NCI-H1105 (cell line): ENCODE measurements around the gene SCGN.
A peak's percentile ranks its signal among the peaks of the same experiment; 100 is the strongest.

Source experiments
- DNase-seq: peaks from one replicate; lab custom pipeline; 2025; lab: John Stamatoyannopoulos, UW

Gene SCGN

GRCh38 chr6:25685896-25686295 lies 33.9 kb downstream of the SCGN start:
- DNase-seq = no peak

GRCh38 chr6:25686856-25687255 lies 34.8 kb downstream of the SCGN start:
- no peak for DNase-seq

DNA sequence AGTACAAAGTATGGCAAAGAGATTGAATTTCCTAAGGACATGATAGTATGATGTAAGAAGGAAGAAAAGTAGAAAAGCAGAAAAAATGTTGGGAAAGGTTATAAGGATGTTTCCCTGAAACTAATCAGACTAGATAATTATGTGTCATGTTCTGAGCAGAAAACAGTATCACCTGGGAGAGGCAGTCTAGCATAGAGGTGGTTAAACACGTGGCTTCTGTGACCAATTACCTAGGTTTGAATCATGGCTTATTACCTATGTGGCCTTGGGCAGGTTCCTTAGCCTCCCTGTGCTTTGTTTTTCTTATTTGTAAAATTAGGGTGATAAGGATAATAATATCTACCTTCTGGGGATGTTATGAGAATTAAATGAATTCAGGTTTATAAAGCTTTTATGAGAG lies 38.0 kb downstream of the SCGN start:
- DNase-seq = no peak

DNA sequence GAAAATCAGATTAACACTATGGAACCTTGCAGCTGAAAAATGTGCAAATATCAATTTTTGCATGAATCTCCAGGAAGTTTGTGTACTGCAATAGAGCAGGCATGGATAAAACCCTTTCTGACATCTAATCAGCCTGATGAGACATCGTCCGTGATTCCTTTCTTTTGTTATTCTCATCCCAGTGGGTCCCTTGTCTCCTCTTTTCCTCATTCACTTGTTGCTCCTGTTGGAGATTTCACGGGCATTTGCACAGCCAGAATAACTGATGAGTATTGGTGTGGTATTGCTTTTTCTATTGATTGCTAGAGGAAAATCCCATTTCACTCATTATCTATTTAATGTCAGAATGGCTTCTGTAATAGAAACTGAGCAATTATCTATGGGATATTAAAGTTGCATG lies 39.9 kb downstream of the SCGN start:
- no peak for DNase-seq

- no peak for DNase-seq
Observed at GRCh38 chr6:25692472-25692871, 40.5 kb downstream of the SCGN start.

DNA sequence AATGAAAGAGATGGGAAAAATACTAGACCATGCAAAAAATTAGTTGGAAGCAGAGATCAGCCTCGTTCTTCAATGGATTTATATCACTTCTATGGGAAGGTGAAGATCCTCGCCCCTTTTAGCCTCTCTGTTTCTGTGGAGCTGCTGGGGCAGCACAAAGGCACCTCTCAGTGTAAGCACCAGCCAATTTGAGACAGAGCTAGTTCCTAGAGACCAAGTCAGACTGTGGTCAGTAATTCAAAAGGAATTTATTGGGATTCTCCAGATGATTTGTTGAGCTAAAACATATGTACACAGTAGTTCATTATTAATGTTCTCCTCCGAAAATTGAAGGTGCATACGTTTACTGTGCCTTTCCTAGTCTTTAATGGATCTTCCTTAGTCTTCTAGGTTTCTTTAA lies 42.4 kb downstream of the SCGN start:
- DNase-seq = no peak

GRCh38 chr6:25695671-25696070 lies 43.7 kb downstream of the SCGN start:
- DNase-seq = no peak

DNA sequence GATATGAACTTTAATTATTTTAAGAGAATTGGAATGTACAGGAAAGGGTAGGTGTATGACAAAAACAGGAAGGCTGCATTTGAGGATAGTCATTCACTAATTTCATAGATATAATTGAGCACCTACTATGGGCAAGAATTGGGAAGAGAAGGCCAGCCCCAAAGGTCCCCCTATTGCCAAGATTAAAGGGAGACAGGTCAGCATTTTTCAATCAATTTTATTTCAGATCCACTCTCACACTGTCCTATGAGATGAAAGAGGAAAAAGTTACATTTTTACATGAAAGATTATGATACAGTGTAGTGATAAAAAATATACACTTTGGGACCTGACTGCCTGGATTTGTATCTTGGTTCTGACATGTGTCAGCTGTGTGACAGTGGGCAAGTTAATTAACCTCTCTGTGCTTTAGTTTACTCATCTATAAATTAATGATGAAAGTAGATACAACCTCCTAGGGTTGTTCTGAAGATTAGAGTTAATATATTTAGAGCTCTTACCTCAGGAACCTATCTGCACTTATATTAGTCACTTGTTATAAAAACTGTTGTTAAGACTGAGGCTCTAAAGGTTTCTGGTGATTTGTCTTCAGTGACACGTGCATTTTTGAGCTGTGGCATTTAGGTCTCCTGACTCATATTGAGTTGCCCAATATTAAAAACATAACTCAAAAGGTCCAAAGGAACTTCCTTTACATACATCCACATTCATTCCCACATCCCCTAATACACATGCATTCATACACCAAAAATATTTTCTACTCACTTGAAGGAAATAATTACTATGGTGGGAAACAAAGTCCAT lies 45.7 kb downstream of the SCGN start:
- DNase-seq = no peak

DNA sequence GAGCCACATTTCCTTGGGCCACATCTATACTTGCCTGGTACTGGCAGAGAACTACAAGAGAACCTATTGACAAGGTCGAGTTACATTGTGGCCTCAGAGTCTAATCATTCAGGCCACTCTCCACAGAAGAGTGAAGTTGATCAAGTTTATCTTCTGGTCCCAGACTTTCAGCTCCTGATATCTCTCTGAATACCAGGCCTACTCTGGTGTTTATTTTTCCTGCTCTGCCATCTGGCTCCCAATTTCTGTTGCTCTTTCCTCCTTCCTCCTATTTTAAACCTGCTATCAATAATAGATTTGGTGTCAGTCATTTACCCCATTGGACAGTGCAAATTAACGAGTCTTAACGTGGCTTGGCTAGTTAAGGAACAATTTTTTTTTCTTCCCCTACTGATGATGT lies 46.6 kb downstream of the SCGN start:
- DNase-seq = no peak

GRCh38 chr6:25699649-25700048 lies 47.6 kb downstream of the SCGN start:
- no peak for DNase-seq

- no peak for DNase-seq
Observed at GRCh38 chr6:25700761-25701160, 48.7 kb downstream of the SCGN start.

DNA sequence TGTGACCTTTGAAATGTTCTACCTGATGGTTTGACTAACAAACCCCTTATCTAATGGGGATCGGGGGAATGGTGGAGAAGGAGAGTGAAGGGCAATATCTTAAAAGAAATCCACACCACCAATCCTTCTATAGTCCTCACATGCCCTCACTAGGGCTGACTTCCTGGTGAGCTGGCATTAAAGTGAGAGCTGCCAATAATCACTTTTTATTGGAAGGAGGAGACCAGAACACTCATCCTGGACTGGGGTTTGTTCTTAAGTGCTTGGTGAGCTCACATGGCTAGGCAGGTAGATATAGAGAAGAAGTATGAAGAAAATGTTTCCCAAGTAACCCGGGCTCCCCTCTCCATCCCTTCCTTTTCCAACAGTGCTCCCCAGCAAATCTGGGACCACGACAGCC lies 49.8 kb downstream of the SCGN start:
- DNase-seq = no peak

DNA sequence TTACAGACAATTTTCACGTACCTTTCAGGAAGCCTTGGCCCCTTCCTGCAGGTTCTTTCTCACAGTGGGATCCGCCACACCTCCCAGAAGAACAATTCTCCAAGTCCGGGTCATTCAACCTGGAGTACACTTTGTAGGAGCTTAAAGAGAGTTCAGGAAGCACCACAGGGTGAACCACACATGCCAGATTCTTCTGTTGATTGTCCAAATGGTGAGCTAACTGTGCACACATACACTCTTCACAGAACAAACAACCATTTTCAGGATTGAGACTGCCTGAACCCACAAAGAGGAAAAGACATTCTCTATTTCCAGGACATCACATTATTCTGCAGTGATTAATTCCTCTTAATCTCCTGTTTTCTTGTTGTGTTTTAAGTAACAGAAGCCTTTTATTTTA lies 51.0 kb downstream of the SCGN start:
- no peak for DNase-seq

DNA sequence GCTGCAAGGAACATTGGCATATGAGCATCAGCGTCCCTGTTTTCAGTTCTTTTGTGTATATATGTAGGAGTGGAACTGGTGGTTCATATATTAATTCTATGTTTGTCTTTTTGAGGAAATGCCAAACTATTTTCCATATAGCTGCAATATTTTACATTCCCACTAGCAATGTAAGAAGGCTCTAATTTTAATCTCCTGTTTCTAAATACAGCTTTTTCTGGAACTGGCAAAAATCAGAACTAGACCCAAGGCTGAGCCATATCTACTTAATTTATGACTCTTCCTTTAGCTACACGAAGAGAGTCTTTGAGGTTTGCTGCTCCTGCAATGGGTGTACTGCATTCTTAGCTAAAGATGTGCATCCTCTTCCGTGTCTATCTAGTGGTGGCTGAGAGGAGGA lies 52.0 kb downstream of the SCGN start:
- no peak for DNase-seq

DNA sequence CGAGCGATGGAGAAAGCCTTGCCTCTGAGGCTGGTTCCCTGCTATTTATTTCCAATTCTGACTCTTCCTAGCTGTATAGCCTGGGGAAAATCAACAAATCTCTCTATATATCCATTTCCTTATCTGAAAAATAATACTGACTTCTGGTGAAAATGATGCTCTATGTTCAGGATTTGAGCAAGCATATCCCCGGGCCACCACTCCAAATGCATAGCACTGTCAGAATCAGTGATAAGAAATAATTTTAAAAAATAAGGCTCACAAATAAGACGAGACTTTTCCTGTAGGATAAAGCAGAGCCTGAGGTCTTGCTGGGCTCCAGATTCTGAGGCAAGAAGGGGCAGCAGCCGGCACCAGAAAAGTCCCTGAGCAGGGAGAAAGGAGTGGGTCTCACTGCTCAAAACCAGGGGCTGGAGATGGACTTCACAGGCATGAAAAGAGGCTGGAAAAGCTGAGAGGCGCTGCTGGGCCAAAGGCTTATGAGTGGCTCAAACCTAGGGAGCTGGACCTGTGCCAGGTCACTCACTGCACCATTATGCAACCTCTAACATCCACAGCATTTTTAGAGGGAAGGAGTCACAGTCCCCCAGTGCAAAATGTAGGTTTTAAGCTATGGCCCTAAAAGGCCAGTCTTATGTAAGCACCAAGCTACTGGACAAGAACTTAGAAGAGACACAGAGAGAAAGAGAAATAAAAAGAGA lies 54.4 kb downstream of the SCGN start:
- peak; percentile 46 for DNase-seq

- DNase-seq = no peak
Observed at GRCh38 chr6:25709761-25710160, 57.7 kb downstream of the SCGN start.

DNA sequence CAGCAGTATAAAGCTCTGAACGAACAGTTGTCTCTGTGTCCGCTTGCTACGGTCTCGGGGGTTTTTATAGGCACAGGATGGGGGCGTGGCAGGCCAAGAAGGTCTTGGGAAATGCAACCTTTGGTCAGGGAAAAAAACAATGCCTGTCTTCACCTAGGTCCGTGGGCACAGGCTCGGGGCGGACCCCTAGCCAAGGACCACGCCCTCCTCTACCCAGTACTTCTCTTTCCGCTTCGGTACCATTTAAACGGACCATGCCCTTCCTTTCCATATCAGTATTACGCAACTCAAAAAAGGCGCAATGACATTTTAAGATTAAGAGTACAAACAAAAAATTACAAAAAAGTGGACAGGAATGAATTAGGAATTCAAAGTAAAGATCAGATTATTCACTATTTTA lies 58.3 kb downstream of the SCGN start:
- DNase-seq = no peak

DNA sequence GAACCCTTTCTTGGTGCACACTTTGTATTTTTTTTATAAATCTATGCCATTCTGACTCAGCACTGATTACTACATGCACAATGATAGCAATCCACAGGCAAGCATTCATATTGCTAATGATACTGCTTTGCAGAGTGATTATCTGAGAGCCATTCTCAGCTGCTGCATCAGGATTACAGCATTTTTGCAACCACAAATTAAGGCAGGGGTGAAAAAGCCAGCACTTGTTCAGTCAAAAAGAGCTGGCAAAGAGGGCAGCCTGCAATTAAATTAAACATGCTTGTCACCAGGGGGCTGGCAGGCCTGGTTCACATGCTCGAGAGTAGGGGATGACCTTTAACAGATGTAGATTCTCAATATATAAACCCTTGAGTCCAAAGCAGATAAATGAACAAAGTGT lies 61.8 kb downstream of the SCGN start:
- peak; percentile 47 for DNase-seq

GRCh38 chr6:25714765-25715164 lies 62.8 kb downstream of the SCGN start:
- DNase-seq = no peak

GRCh38 chr6:25715794-25716193 lies 63.8 kb downstream of the SCGN start:
- no peak for DNase-seq

- peak; percentile 32 for DNase-seq
Observed at GRCh38 chr6:25717866-25718740, 66.1 kb downstream of the SCGN start.

DNA sequence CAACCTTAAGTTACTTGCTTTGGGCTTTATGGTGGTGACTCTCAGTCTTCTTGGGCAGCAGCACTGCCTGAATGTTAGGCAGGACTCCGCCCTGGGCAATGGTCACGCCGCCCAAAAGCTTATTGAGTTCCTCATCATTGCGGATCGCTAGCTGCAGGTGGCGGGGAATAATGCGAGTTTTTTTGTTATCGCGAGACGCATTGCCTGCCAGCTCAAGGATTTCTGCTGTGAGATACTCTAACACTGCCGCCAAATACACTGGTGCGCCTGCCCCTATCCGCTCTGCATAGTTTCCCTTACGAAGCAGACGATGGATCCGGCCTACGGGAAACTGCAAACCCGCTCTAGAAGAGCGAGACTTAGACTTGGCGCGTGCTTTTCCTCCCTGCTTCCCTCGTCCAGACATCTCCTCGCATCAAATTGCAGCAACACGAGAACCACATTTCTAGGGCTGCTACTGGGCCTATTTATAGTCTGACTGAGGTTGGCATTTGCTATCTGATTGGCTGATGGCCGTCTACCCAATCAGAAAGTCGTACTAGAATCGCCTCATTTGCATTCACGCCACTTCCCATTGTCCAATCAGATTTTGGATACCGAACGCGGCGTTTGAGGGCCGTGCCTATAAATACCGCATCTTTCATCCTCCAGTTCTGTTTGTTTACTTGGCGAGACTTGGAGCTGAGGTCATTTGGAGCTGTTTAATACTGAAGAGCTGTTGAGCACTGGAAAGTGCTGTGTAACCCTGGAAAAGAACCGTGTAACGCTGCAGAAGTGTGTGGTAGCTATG lies 74.3 kb downstream of the SCGN start:
- no peak for DNase-seq
